ENCODE data around the gene SLFN14.
A peak's percentile ranks its signal among the peaks of the same experiment; 100 is the strongest.
"Not testable (repeated sequence)": the region's sequence is repeated elsewhere in the genome, so short reads cannot be mapped to it uniquely, and the experiment has no call there.

The SLFN14 gene

DNA sequence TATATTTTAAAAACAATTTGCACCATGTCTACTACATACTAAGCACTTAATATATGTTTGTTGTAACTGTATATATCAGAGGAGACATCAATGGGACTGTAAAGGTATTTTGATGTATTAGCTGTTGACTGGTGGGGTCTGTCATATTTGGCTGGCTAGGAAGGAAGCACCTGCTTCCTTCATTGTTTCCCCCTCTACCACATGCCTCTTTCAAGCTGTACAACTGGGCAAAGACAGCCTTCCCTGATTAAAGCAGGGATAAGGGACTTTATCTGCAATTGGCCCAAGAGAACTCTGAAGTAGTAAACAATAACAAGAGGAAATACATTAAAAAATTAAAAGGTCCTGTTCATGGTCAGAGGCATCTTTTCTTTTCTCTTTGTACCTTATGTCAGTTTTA lies 17.6 kb downstream of the SLFN14 start:
- no peak overlapping the region for H3K27ac ChIP-seq
- CTCF ChIA-PET = interaction anchor here (0.6 kb wide), 1 partner anchor 107 kb away, joined by 3 read pairs; no protein-coding TSS in a partner anchor
- POLR2A ChIA-PET (ENCODE audit: low non-redundant PET) = no interaction called here
- TF ChIP-seq, protein P1, sequence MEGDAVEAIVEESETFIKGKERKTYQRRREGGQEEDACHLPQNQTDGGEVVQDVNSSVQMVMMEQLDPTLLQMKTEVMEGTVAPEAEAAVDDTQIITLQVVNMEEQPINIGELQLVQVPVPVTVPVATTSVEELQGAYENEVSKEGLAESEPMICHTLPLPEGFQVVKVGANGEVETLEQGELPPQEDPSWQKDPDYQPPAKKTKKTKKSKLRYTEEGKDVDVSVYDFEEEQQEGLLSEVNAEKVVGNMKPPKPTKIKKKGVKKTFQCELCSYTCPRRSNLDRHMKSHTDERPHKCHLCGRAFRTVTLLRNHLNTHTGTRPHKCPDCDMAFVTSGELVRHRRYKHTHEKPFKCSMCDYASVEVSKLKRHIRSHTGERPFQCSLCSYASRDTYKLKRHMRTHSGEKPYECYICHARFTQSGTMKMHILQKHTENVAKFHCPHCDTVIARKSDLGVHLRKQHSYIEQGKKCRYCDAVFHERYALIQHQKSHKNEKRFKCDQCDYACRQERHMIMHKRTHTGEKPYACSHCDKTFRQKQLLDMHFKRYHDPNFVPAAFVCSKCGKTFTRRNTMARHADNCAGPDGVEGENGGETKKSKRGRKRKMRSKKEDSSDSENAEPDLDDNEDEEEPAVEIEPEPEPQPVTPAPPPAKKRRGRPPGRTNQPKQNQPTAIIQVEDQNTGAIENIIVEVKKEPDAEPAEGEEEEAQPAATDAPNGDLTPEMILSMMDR (conservative IDR thresholded peaks at IDR 0.05; ENCODE audit: low read depth) = no peak
- DNase-seq (ENCODE audit: low spot score) = no peak

DNA sequence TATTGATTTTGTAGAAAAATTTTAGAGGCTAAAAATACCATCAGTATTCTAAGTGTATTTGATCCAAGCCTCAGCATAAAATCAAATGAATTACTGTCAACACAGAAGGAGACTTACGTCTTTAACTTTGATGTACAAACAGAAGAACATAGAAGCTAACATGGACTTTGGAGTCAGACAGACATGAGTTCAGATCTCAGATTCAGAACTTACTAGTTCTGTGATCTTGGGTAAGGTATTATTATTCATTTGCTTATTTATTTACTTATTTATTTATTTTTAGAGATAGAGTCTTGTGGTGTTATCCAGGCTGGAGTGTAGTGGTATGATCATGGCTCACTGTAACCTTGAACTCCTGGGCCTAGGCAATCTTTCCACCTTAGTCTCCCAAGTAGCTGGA lies 19.2 kb downstream of the SLFN14 start:
- TF ChIP-seq, protein P1 (conservative IDR thresholded peaks at IDR 0.05; ENCODE audit: low read depth) = no peak
- no peak for DNase-seq (ENCODE audit: low spot score)
- POLR2A ChIA-PET (ENCODE audit: low non-redundant PET) = no interaction called here
- CTCF ChIA-PET = interaction anchor here (0.6 kb wide), 1 partner anchor 108 kb away, joined by 3 read pairs; no protein-coding TSS in a partner anchor
- no peak overlapping the region for H3K27ac ChIP-seq

DNA sequence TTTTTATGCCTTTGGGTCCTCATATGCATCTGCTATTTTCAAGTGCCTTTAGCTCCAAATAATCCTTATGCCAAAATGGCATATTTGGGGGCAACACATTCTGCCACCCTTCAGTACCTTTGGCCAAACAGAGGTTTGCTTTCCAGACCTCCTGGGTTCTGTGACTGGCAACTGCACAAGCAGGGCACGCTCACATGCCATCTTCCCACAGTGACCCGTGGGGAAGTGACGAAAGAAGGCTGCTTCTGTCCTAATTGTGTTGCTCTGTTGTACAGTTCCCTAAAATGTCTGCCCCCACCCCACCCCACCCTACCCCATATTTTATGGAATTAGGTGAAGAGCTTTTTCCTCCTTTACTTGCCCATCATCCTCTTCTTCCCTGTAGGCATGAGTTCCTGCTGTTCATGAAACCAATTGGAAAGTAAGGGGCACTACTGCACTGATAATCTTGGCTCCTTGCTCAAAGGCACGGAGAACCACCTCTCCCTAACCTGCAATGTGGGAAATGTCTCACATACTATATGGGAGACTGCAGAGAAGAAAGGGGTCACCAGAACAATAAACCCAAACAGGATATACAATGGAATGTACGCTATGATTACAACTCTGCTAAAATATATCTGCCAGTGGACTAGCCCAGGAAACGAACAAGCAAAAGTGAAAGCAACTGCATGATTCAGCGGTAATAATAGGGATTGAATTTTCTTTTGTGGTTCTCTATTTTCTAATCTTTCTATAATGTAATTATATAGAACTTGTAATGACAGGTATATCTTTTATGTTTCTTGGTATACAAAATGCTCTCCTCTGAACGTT lies 19.8 kb downstream of the SLFN14 start:
- TF ChIP-seq, protein P1 (conservative IDR thresholded peaks at IDR 0.05; ENCODE audit: low read depth) = no peak
- ChIA-PET POLR2A (ENCODE audit: low non-redundant PET) (no interaction called here), CTCF (interaction anchor here (0.6 kb wide), 1 partner anchor 109 kb away, joined by 3 read pairs; no protein-coding TSS in a partner anchor)
- DNase-seq (ENCODE audit: low spot score) = peak; percentile 54
- H3K27ac ChIP-seq = no peak overlapping the region

DNA sequence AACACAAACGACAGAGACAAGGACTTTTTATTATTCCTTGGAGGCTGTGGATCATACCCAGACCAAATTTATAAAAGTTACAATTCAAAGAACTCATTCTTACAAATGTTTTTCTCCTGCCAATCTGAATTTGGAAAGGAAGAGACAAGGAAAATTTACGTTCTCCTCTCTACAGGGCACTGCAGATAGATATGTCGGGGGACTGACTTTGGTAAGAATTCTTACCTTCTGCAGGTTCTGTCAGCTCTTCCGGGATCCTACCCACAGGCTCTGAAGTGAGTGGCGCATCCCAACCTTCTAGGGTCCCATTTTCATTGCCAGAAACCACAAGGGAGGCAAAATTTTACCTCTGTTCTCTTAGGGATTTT lies 21.0 kb downstream of the SLFN14 start:
- DNase-seq (ENCODE audit: low spot score) = no peak
- POLR2A ChIA-PET (ENCODE audit: low non-redundant PET) = interaction anchor here (0.6 kb wide), 1 partner anchor 202 kb away, joined by 4 read pairs; no protein-coding TSS in a partner anchor
- TF ChIP-seq, protein P1 (conservative IDR thresholded peaks at IDR 0.05; ENCODE audit: low read depth) = peak; percentile 37
- H3K27ac ChIP-seq = no peak overlapping the region
- CTCF ChIA-PET = interaction anchor here (0.6 to 1.1 kb wide), 14 partner anchors 9 to 381 kb away, joined by 3 to 7 read pairs (median 3); partner anchors contain the start of gene PEX12

DNA sequence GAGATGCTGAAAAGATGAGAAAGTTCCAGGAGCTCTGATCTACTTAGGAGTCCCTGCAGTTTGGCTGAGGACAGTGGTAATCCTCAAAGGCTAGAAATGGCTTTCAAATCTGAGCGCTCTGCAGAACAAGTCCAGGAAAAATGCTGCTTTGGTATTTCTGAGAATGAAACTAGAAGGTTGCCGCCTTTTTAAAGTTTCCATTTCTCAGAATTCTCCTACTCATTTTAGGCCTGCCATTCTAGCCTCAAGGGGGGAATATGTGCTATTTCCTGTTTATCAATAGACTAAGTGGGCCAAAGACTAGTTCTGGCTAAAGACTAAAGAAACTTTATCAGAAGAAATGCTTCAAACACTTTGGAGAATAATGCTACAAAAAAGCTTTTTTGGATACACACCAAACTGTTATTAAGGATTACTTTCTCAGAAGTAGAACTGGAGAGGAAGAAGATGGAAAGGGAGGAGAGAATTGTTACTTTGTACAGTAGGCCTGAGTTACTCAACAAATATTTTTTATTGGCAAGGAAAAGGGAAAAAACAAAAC lies 22.9 kb downstream of the SLFN14 start, which contains the start of gene SLFN12L:
SLFN12L (minus strand) TSS at position 78 of the 541 bp plus-strand sequence. CDS start 15,314 bp downstream, outside the sequence.
- CTCF ChIA-PET = interaction anchor here (0.5 to 1.1 kb wide), 4 partner anchors 16 to 370 kb away, joined by 3 to 4 read pairs (median 3); no protein-coding TSS in a partner anchor
- no peak within 1 kb of the TSS for H3K27ac ChIP-seq
- POLR2A ChIA-PET (ENCODE audit: low non-redundant PET) = no interaction called here
- TF ChIP-seq, protein P1 (conservative IDR thresholded peaks at IDR 0.05; ENCODE audit: low read depth) = no peak
- DNase-seq (ENCODE audit: low spot score) = no peak

DNA sequence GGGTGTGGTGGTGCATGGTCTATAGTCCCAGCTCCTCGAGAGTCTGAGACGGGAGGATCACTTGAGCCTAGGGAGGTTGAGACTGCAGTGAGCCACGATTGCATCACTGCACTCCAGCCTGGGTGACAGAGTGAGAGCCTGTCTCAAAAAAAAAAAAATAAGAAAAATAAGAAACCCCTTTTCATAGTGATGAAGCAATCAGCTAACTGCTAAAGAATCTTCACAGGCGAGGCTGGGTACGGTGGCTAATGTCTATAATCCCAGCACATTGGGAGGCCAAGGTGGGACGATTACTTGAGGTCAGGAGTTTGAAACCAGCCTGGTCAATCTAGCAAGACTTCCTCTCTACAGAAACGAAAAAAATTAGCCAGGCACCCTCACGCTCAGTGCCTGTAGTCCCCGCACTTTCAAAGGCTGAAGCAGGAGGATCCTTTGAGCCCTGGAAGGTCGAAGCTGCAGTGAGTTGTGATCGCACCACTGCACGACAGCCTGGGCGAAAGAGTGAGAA lies 23.9 kb downstream of the SLFN14 start:
- ChIA-PET CTCF (interaction anchor here (0.8 to 3.9 kb wide), 3 partner anchors 210 to 366 kb away, joined by 3 to 46 read pairs (median 3); no protein-coding TSS in a partner anchor), POLR2A (ENCODE audit: low non-redundant PET) (no interaction called here)
- DNase-seq (ENCODE audit: low spot score) = no peak
- no peak overlapping the region for H3K27ac ChIP-seq
- TF ChIP-seq, protein P1 (conservative IDR thresholded peaks at IDR 0.05; ENCODE audit: low read depth) = no peak

DNA sequence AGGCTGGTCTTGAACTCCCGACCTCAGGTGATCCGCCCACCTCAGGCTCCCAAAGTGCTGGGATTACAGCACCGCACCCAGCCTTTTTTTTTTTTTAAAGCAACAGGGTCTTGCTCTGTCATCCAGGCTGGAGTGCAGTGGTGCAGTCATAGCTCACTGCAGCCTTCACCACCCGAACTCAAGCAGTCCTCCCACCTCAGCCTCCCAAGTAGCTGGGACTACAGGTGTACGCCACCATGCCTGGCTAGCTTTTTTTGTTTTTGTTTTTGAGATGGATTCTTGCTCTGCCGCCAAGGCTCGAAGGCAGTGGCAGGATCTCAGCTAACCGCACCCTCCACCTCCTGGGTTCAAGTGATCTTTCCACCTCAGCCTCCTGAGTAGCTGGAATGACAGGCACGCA lies 25.2 kb downstream of the SLFN14 start:
- POLR2A ChIA-PET (ENCODE audit: low non-redundant PET); DNase-seq (ENCODE audit: low spot score); H3K27ac ChIP-seq: not testable (repeated sequence)
- CTCF ChIA-PET = interaction anchor here (0.6 to 3.9 kb wide), 3 partner anchors 18 to 369 kb away, joined by 3 to 46 read pairs (median 3); no protein-coding TSS in a partner anchor

Data from RWPE1 (cell line).